ENCODE data around the gene ATXN2L.

- TF ChIP-seq CTCF (IDR thresholded peaks at IDR 0.05): no peak
- TF ChIP-seq POLR2A (IDR thresholded peaks at IDR 0.05): no peak
- TF ChIP-seq EP300 (IDR thresholded peaks at IDR 0.05): no peak
These were observed 43.6 kb downstream of the ATXN2L start for GRCh38 chr16:28866454-28866804.

Measured in ovary (tissue), 3 donors.